IgD-negative memory B cell (primary cell): ENCODE measurements around the gene GPC6. TPM values are rescaled to one million over a fixed set of nuclear protein-coding genes. Genes with fewer than 3 reads are reported as not detected.

Experiments
- H3K27ac Mint-ChIP-seq, 3 donors: one replicate each; pipeline ENCODE4 v1.8.0; 2020 to 2022; ENCODE audit warnings: mild to moderate bottlenecking in 3 of 3, mixed read lengths in 3 of 3, moderate library complexity in 1 of 3
- H3K27me3 Mint-ChIP-seq: one replicate; pipeline ENCODE4 v1.8.0; 2021; ENCODE audit warnings: mixed read lengths
- H3K36me3 Mint-ChIP-seq: one replicate; pipeline ENCODE4 v1.8.0; 2020; ENCODE audit warnings: mild to moderate bottlenecking, mixed read lengths
- H3K4me1 Mint-ChIP-seq, 3 donors: one replicate each; pipeline ENCODE4 v1.8.0; 2020 to 2022; ENCODE audit warnings: mixed read lengths in 3 of 3, mild to moderate bottlenecking in 1 of 3
- H3K4me3 Mint-ChIP-seq, 4 donors: one replicate each; pipeline ENCODE4 v1.8.0; 2020 to 2022; ENCODE audit warnings: mild to moderate bottlenecking in 4 of 4, mixed read lengths in 4 of 4, moderate library complexity in 3 of 4
- H3K9me3 Mint-ChIP-seq, 3 donors: one replicate each; pipeline ENCODE4 v1.8.0; 2020 to 2021; ENCODE audit warnings: mixed read lengths in 3 of 3, mild to moderate bottlenecking in 1 of 3
- polyA plus RNA-seq: library from polyadenylated mRNA; unstranded; fragments of 300-500 nt; fragmentation: Illumina TruSeq; gene quantifications from one replicate; pipeline ENCODE4 v1.2.3, GENCODE V29; 2021

GPC6 gene
- polyA plus RNA-seq, 1 donor from 2014 or later: not detected

DNA sequence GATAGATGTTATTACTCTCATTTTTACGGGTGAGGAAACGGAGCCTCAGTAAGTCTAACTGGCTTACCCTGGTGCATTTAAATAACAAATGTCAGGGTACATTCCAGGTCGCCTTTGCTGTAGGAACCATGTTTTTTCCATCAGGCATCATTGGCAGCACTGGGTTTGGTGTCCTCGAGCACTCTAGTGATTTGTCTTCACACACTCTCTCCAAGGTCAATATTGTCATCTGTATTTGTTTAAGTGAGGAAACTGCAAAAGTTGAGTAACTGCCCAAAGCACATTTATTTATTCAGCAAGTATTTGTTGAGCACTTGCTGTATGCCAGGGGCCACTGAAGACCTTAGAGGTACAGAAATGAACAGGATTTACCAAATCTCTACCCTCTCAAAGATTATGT is 1174.3 kb downstream of the GPC6 start:
- peaks cover 0 to 2% (median 2%) of the 10 kb centered on the region in 3 donors for H3K9me3 Mint-ChIP-seq
- no peak overlapping the region for H3K4me3 Mint-ChIP-seq
- H3K27me3 Mint-ChIP-seq: no peaks in the 10 kb centered on the region
- H3K4me1 Mint-ChIP-seq: no peaks in the 10 kb centered on the region
- no peak overlapping the region for H3K27ac Mint-ChIP-seq
- H3K36me3 Mint-ChIP-seq: no peaks in the 10 kb centered on the region

GRCh38 chr13:94408314-94409036 is 1181.9 kb downstream of the GPC6 start:
- Mint-ChIP-seq H3K27me3 (peaks cover 4% of the 10 kb centered on the region), H3K36me3 (no peaks in the 10 kb centered on the region), H3K27ac (no peak overlapping the region), H3K4me3 (no peak overlapping the region), H3K4me1 (no peaks in the 10 kb centered on the region), H3K9me3 (no peaks in the 10 kb centered on the region)

- Mint-ChIP-seq H3K36me3 (no peaks in the 10 kb centered on the region), H3K4me1 (no peaks in the 10 kb centered on the region), H3K27me3 (peaks cover 4% of the 10 kb centered on the region), H3K27ac (no peak overlapping the region), H3K9me3 (peaks cover 0 to 1% (median 0%) of the 10 kb centered on the region in 3 donors), H3K4me3 (no peak overlapping the region)
Measured at GRCh38 chr13:94411747-94412146, 1185.1 kb downstream of the GPC6 start.

GRCh38 chr13:94412870-94413597 is 1186.4 kb downstream of the GPC6 start:
- H3K9me3 Mint-ChIP-seq: peaks cover 0 to 9% (median 2%) of the 10 kb centered on the region in 3 donors
- peaks cover 4% of the 10 kb centered on the region for H3K27me3 Mint-ChIP-seq
- H3K36me3 Mint-ChIP-seq: no peaks in the 10 kb centered on the region
- H3K27ac Mint-ChIP-seq: no peak overlapping the region
- no peaks in the 10 kb centered on the region for H3K4me1 Mint-ChIP-seq
- H3K4me3 Mint-ChIP-seq: no peak overlapping the region

DNA sequence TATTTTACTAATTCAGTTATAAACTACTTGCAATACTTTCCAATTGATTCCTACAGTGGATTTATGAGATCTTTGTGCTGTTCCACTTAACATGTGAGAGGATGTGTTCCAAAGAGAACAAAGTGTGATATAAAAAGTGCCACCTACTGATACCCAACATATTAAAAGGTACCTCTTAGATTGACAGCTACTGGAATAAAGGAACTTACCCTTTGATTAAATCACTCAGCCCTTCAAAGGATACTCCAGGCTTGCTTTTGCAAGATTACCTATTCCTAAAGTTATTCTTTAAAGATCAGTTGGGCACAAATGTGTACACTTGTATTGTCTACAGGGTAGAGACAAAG is 1187.0 kb downstream of the GPC6 start:
- Mint-ChIP-seq H3K9me3 (peaks cover 0 to 9% (median 2%) of the 10 kb centered on the region in 3 donors), H3K27me3 (peaks cover 4% of the 10 kb centered on the region), H3K36me3 (no peaks in the 10 kb centered on the region), H3K4me1 (no peaks in the 10 kb centered on the region), H3K27ac (no peak overlapping the region), H3K4me3 (no peak overlapping the region)

GRCh38 chr13:94414141-94414540 is 1187.5 kb downstream of the GPC6 start:
- Mint-ChIP-seq H3K9me3 (peaks cover 0 to 9% (median 2%) of the 10 kb centered on the region in 3 donors), H3K4me1 (peaks cover 0 to 3% (median 0%) of the 10 kb centered on the region in 3 donors), H3K4me3 (no peak overlapping the region), H3K27me3 (peaks cover 2% of the 10 kb centered on the region), H3K36me3 (no peaks in the 10 kb centered on the region), H3K27ac (no peak overlapping the region)

GRCh38 chr13:94414708-94415107 is 1188.1 kb downstream of the GPC6 start:
- H3K4me3 Mint-ChIP-seq: no peak overlapping the region
- H3K4me1 Mint-ChIP-seq: peaks cover 0 to 5% (median 0%) of the 10 kb centered on the region in 3 donors
- peaks cover 0 to 9% (median 2%) of the 10 kb centered on the region in 3 donors for H3K9me3 Mint-ChIP-seq
- H3K36me3 Mint-ChIP-seq: no peaks in the 10 kb centered on the region
- H3K27ac Mint-ChIP-seq: no peak overlapping the region
- H3K27me3 Mint-ChIP-seq: peaks cover 2% of the 10 kb centered on the region

GRCh38 chr13:94415500-94416237 is 1189.1 kb downstream of the GPC6 start:
- Mint-ChIP-seq H3K27me3 (peaks cover 3% of the 10 kb centered on the region), H3K4me1 (peaks cover 0 to 5% (median 0%) of the 10 kb centered on the region in 3 donors), H3K36me3 (no peaks in the 10 kb centered on the region), H3K4me3 (no peak overlapping the region), H3K27ac (no peak overlapping the region), H3K9me3 (peaks cover 3 to 9% (median 3%) of the 10 kb centered on the region in 3 donors)

DNA sequence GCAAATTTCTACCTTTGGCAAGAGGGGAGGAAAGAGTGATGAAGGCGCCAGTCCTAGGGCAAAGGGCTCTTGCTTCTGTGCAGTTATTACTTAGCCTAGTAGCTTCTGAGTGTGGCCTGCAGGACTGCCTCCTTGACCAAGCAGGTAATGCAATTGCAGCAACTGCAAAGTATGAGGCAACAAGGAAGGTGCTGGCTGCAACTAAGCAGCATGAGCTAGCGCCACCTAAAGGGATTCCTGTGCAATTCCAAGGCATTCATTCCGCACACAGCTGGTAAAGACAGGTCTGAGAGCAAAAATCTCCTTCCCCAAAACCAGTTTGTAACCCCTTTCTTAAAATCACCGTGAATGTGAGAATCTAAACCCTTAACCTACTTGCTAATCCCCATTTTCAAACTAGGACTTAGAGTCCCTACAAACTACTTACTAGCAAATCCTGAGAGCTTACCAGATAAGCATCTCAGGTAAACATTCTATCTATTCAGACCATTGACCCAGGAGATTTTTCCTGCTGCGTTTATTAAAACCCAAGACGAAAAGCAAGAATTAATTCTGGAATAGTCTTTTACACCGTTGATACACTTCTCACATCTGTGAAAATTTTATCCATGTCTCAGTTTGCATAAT is 1190.0 kb downstream of the GPC6 start:
- Mint-ChIP-seq H3K36me3 (no peaks in the 10 kb centered on the region), H3K4me1 (peaks cover 0 to 5% (median 0%) of the 10 kb centered on the region in 3 donors), H3K9me3 (peaks cover 3 to 13% (median 4%) of the 10 kb centered on the region in 3 donors), H3K27ac (no peak overlapping the region), H3K27me3 (peaks cover 8% of the 10 kb centered on the region), H3K4me3 (no peak overlapping the region)

DNA sequence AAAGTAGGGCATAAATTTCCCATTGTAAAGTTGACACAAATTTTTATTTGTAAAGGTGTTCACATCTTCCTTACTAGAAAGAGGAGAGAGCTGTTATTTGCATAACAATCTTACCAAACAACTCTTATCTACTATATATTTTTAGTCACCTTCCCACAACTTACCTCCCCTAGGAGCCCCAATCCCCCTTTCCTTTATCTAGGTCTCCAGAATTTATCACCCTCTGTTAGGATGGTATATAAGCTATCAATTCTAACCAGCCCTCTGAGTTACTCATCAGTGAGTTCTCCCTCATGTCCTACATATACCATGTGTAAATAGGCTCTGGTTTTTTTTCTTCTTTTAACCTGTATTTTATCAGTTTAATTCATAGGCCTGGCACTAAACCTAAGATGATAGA is 1190.7 kb downstream of the GPC6 start:
- Mint-ChIP-seq H3K27ac (no peak overlapping the region), H3K36me3 (no peaks in the 10 kb centered on the region), H3K4me3 (no peak overlapping the region), H3K4me1 (peaks cover 0 to 5% (median 0%) of the 10 kb centered on the region in 3 donors), H3K27me3 (peaks cover 8% of the 10 kb centered on the region), H3K9me3 (peaks cover 3 to 13% (median 6%) of the 10 kb centered on the region in 3 donors)

DNA sequence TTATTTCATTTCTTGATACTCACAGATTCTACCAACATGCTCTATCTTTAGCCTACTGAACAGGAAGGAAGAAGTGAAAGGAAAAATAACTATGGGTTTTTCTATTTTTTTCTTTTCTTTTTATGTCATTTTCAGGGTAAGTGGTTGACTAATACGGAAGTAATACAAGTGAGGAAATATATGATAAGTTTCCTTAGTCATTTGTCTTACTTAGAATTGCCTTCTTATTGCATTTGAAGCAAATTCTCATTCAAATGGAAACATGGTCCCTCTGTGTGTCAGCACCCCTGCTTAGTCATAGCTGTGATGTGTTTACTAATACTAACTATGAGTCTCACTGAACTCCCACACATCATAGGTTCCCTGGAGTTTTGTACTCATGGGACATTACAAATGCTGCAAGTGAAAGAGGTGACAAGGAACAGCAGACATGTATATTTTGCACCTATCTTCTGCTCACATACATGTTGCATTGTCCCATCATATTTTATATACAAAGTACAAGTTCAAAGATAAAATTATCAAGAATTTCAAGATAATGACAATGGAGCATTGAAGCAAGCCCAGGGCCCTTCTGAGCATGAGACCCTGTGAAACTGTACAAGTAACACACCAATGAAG is 1192.8 kb downstream of the GPC6 start:
- H3K27ac Mint-ChIP-seq: peak overlapping the region in 1 of 3 donors; percentile 36
- peaks cover 8% of the 10 kb centered on the region for H3K27me3 Mint-ChIP-seq
- no peak overlapping the region for H3K4me3 Mint-ChIP-seq
- no peaks in the 10 kb centered on the region for H3K36me3 Mint-ChIP-seq
- H3K4me1 Mint-ChIP-seq: peaks cover 0 to 5% (median 0%) of the 10 kb centered on the region in 3 donors
- H3K9me3 Mint-ChIP-seq: peaks cover 5 to 13% (median 6%) of the 10 kb centered on the region in 3 donors

GRCh38 chr13:94419925-94420305 is 1193.3 kb downstream of the GPC6 start:
- H3K36me3 Mint-ChIP-seq: no peaks in the 10 kb centered on the region
- H3K4me1 Mint-ChIP-seq: peaks cover 0 to 5% (median 0%) of the 10 kb centered on the region in 3 donors
- H3K9me3 Mint-ChIP-seq: peaks cover 6 to 13% (median 8%) of the 10 kb centered on the region in 3 donors
- H3K4me3 Mint-ChIP-seq: no peak overlapping the region
- peaks cover 9% of the 10 kb centered on the region for H3K27me3 Mint-ChIP-seq
- peak overlapping the region in 1 of 3 donors; percentile 2 for H3K27ac Mint-ChIP-seq

- Mint-ChIP-seq H3K27ac (no peak overlapping the region), H3K9me3 (peaks cover 0 to 5% (median 0%) of the 10 kb centered on the region in 3 donors), H3K4me3 (no peak overlapping the region), H3K36me3 (no peaks in the 10 kb centered on the region), H3K4me1 (peaks cover 0 to 2% (median 0%) of the 10 kb centered on the region in 3 donors), H3K27me3 (peaks cover 2% of the 10 kb centered on the region)
Measured at GRCh38 chr13:94427313-94427953, 1200.8 kb downstream of the GPC6 start.

- H3K4me1 Mint-ChIP-seq: peaks cover 0 to 4% (median 2%) of the 10 kb centered on the region in 3 donors
- no peaks in the 10 kb centered on the region for H3K9me3 Mint-ChIP-seq
- H3K4me3 Mint-ChIP-seq: no peak overlapping the region
- H3K27ac Mint-ChIP-seq: no peak overlapping the region
- H3K27me3 Mint-ChIP-seq: no peaks in the 10 kb centered on the region
- no peaks in the 10 kb centered on the region for H3K36me3 Mint-ChIP-seq
Measured at GRCh38 chr13:94431574-94431973, 1205.0 kb downstream of the GPC6 start.
